ENCODE measurements around the gene TCL1B.

The TCL1B gene

GRCh38 chr14:95730126-95730525 lies 43.9 kb downstream of the TCL1B start:
- H3K4me3 Mint-ChIP-seq: no peak overlapping the region

GRCh38 chr14:95733212-95733611 lies 47.0 kb downstream of the TCL1B start:
- no peaks in the 10 kb centered on the region for H3K9me3 Mint-ChIP-seq
- peaks cover 18% of the 10 kb centered on the region for H3K27me3 Mint-ChIP-seq
- H3K27ac Mint-ChIP-seq: no peak overlapping the region
- CTCF ChIA-PET: no interaction called here
- DNase-seq: no peak
- H3K4me1 Mint-ChIP-seq: peaks cover 4% of the 10 kb centered on the region
- H3K36me3 Mint-ChIP-seq: no peaks in the 10 kb centered on the region
- H3K4me3 Mint-ChIP-seq: no peak overlapping the region

More at GRCh38 chr14:95730126-95730525, 43.9 kb downstream of the TCL1B start:
- H3K27ac Mint-ChIP-seq: no peak overlapping the region
- no peaks in the 10 kb centered on the region for H3K36me3 Mint-ChIP-seq
- CTCF ChIA-PET: no interaction called here
- no peak for DNase-seq
- H3K4me1 Mint-ChIP-seq: peaks cover 4% of the 10 kb centered on the region
- H3K27me3 Mint-ChIP-seq: peaks cover 29% of the 10 kb centered on the region
- no peaks in the 10 kb centered on the region for H3K9me3 Mint-ChIP-seq

GRCh38 chr14:95739356-95739755 lies 53.1 kb downstream of the TCL1B start:
- Mint-ChIP-seq H3K9me3 (peaks cover 10% of the 10 kb centered on the region), H3K27me3 (peaks cover 6% of the 10 kb centered on the region), H3K4me3 (no peak overlapping the region), H3K4me1 (peaks cover 9% of the 10 kb centered on the region), H3K36me3 (peaks cover 4% of the 10 kb centered on the region), H3K27ac (no peak overlapping the region)
- DNase-seq: no peak
- CTCF ChIA-PET: no interaction called here

GRCh38 chr14:95741038-95741490 lies 54.8 kb downstream of the TCL1B start:
- Mint-ChIP-seq H3K4me3 (no peak overlapping the region), H3K36me3 (peaks cover 4% of the 10 kb centered on the region), H3K27me3 (peaks cover 3% of the 10 kb centered on the region), H3K9me3 (peaks cover 10% of the 10 kb centered on the region), H3K4me1 (peaks cover 9% of the 10 kb centered on the region), H3K27ac (no peak overlapping the region)
- no peak for DNase-seq
- CTCF ChIA-PET: no interaction called here

- H3K36me3 Mint-ChIP-seq: peaks cover 4% of the 10 kb centered on the region
- DNase-seq: no peak
- no peak overlapping the region for H3K27ac Mint-ChIP-seq
- peaks cover 3% of the 10 kb centered on the region for H3K27me3 Mint-ChIP-seq
- peaks cover 9% of the 10 kb centered on the region for H3K4me1 Mint-ChIP-seq
- H3K4me3 Mint-ChIP-seq: no peak overlapping the region
- CTCF ChIA-PET: no interaction called here
- H3K9me3 Mint-ChIP-seq: peaks cover 10% of the 10 kb centered on the region
Observed at GRCh38 chr14:95741781-95742180, 55.6 kb downstream of the TCL1B start.

All from activated naive CD4-positive, alpha-beta T cell treated with anti-CD3 and anti-CD28 coated beads, Interleukin-2, amount 10 ng/mL, durations not matched to agents 7 days and 5 days (primary cell).